Hematopoietic multipotent progenitor cell treated with erythropoietin and hydrocortisone succinate and interleukin-3 and kit ligand, for 6 days (in vitro differentiated cells): ENCODE measurements around the gene NDUFB7.
"Not testable (repeated sequence)": the region's sequence is repeated elsewhere in the genome, so short reads cannot be mapped to it uniquely, and the experiment has no call there.

Experiments used
- DNase-seq: peaks from one replicate; pipeline ENCODE4 v3.0.0-alpha.2; 2015

NDUFB7 gene

DNA sequence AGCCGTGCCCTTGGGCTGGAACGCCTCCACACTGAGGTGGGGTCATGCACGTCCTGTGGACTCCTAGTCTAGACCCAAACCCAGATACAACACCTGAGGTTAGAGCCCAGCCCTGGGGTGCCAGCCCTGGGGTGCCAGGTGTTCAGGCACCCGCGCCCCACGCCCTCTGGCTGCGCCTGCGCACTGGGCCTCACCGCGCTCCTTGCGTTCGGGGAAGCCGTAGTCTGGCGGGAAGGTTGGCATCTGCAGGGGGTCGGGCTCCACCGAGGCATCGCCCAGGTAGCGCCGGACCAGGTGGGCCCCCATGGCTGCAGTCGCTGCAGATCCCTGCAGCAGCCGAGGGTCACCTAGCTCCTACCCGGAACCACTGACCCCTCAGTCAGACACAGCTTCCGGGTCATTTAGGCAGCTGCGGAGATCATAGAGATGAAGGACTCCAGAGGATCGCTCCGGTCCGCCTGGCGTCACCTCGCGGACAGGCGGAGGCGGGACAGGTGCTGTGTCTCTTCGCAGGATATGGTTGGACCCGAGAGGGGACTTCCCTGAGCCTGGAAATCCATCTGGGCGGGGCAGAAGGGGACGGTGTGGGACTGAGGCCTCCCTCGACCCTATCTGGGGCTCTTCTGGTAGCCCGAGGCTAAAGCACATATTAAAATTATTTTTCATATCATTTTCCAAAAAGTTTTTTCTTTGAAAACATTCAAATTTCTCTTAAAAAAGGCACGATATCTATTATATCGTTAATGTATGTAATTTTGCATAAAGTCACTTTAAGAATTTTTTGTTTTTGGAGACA, at the start of gene NDUFB7:
Gene NDUFB7, minus strand, starts transcription at position 372 of the 796 bp plus-strand sequence. Its CDS starts 66 bp downstream, at position 306.
- peak; percentile 98 for DNase-seq

DNA sequence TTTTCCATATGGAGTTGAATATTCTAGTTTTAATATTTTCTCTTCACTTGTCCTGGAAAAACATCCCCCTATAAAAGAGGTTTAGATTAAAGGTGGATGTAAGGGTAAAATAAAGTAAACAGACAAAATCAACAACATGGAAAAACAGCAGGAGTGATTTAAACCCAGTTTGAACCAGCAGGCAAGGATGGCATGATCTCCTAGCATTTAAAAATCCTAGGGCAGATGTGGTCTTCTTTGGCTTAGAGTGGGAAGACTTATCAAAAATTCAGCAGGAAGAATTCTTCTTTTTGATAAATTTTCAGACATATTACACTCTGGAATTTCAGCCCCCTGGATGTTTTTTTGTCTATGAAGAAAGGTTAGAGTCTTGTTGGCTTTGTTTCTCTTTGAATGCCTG, 47.5 kb upstream of the NDUFB7 start:
- DNase-seq = no peak

DNA sequence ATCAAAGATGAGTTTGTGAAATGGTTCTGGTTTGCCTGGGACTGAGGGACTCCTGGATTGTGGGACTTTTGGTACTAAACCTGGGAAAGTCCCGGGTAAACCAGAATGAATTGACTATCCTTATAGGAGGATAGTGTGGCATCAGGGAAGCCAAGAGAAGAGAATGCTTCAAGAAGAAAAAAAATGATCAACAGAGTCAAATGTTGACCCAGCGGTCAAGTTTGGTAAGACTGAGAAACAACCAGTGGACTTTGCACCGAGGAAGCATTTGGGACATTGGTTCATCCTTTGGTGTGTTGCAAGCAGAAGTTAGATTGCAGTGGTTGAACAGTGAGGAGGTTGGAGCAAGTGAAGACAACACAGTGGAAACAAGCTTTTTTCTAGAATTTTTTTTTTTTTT, 44.5 kb upstream of the NDUFB7 start:
- DNase-seq = no peak

DNA sequence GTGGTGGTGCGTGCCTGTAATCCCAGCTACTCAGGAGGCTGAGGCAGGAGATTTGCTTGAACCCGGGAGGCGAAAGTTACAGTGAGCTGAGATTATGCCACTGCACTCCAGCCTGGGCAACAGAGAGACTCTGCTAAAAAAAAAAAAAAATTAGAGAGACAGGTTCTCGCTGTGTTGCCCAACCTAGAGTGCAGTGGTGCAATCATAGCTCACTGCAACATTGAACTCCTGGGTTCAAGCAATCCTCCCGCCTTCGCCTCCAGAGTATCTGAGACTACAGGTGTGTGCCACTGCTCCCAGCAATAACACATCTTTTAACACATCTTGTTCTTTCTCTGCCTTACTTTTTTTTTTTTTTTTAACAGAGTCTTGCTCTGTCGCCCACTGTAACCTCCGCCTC, 43.8 kb upstream of the NDUFB7 start:
- DNase-seq = no peak

DNA sequence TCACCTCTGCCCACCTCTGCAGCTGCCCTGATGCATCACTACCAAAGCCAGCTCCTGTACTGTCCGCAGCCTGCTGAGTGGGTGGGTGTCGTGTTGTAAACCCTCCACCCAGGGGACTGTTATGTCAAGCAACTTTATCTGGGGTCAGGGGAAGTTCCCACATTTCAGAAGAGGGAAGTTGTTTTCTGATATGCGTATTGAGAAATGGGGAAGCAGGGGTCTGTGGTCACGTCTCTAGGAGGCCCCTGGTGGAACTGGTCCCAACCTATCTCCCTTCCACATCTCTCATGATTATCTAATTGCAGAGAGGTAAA, 42.2 kb upstream of the NDUFB7 start:
- peak; percentile 78 for DNase-seq

DNA sequence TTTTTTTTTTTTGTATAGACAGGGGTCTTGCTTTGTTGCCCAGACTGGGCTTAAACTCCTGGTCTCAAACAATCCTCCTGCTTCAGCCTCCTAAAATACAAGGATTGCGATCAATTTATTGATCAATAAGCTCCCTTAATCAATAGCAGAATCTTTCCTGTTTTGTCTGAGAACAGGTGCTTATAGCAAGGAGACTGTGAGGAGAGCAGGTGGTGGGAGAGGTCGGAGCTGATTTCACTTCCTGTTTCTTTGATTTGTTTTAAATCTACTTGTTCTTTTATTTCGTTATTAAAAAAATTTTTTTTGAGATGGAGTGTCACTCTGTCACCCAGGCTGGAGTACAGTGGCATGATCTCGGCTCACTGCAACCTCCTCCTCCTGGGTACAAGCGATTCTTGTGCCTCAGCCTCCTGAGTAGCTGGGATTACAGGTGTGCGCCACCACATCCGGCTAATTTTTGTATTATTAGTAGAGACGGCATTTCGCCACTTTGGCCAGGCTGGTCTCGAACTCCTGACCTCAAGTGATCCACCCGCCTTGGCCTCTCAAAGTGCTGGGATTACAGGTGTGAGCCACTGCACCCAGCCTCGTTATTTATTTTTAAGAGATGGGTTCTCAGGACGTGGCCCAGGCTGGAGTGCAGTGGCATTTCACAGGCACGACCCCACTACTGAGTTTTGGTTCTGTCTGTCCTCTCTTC, 41.7 kb upstream of the NDUFB7 start:
- DNase-seq = not testable (repeated sequence)

DNA sequence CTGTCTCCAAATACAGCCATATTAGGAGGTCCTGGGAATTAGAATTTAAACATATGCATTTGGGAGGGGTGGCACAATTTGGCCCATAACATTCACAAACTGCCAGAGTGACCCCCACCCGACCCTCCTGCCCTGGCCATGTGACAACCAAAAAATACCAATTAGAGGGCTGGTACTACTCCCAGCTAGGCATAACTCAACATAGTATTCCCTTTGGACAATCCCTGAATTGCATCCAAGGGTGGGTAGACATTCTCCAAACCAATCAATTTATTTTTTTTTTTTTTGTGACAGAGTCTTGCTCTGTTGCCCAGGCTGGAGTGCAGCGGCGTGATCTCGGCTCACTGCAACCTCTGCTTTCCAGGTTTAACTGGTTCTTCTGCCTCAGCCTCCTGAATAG, 40.8 kb upstream of the NDUFB7 start:
- no peak for DNase-seq

DNA sequence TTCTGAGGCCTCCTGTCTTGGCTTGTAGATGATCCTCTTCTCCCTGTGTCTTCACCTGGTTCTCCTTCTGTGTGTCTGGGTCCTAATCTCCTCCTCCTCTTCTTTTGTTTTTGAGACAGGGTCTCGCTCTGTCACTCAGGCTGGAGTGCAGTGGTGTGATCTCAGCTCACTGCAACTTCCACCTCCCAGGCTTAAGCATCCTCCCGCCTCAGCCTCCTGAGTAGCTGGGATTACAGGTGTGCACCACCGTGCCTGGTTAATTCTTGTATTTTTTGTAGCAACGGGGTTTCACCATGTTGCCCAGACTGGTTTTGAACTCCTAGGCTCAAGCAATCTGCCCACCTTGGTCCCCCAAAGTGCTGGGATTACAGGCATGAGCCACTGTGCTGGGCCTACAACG, 40.4 kb upstream of the NDUFB7 start:
- DNase-seq = not testable (repeated sequence)

DNA sequence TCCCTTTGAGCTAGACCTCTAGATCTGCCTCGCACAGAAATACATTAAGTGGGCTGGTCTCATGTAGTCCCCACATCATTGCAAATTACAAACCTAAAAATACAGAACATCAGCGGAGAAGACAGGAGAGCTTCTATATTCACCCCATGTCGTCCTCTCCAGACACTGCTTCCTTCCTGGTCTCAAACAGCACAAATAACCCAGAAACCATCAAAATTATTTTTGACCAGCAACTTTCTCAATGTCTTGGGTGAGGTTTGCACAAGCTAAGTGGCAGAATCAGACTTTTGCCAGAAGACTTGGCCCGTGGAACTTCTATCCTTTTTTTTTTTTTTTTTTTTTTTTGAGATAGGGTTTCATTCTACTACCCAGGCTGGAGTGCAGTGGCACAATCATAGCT, 39.2 kb upstream of the NDUFB7 start:
- DNase-seq = no peak

DNA sequence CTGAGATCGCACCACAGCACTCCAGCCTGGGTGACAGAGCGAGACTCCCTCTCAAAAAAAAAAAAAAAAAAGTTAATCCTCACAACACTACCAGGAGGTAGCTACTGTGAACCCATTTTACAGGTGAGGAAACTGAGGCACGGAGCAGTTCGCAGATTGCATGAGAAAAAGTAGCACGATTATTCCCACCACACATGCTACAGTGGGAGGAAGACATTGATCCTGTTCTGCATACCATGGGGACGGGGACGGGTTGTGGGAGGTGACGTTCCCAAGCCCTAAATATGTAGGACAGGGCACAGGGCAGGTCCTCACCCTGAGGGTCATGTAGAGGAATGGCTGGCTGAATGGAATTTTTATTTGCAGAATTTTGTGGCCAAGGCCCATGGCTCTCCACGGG, 34.8 kb upstream of the NDUFB7 start:
- no peak for DNase-seq

DNA sequence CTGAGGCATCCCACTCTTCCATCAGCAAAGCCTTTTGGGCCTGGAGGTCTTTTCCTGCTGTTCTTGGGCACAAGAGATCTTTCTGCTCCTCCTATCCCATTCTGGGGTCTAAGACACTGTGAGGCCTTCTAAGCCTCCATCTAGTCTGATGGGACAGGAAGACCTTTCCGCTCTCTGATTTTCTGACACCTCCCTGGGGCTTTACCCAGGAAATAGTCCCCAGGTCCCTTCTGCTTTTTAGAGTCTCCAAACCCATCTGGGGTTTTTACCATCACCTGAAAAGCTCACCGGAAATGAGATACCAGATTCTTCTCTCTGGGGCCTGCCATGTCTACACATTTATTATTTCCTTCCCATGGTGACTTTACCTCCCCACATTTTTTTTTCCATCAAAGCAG, 32.1 kb upstream of the NDUFB7 start:
- no peak for DNase-seq

DNA sequence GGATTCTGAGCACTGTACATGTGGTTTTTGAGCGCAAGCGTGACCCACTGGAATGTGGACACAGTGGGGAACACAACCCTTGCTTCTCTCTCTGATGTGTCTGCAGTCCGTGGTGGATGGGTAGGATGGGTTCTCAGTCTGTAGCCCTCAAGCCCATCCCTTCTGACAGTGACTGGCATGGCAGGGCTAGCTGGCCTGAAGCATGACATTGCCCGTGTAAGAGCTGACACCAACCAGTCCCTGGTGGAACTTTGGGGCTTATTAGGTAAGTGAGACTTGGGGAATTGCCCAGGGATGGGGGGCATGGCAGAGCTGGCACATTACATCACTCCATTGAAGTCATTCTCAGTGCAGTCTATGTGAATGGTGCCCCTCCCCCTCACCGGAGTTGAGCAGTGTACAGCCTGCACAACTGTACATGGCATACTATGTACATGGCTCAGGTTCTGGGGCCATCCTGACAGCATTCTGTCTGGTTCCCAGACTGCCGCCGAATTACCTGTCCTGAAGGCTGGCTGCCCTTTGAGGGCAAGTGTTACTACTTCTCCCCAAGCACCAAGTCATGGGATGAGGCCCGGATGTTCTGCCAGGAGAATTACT, 27.8 kb upstream of the NDUFB7 start:
- no peak for DNase-seq

DNA sequence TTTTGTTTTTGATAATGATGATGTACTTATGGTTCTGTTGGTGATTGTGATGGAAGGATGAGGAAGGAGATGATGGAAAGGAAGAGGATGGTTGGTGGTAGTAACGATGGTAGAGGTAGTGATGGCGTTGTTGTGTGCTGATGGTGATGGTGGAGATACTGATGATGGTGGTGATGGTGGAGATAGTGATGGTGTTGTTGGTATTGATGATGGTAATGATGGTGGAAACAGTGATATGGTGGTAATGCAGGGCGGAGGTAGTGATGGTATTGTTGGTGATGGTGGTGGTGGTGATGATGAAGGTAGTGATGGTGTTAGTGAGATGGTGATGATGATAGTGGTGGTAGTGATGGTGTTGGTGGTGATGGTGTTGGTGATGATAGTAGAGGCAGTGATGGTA, 23.7 kb upstream of the NDUFB7 start:
- DNase-seq = no peak

DNA sequence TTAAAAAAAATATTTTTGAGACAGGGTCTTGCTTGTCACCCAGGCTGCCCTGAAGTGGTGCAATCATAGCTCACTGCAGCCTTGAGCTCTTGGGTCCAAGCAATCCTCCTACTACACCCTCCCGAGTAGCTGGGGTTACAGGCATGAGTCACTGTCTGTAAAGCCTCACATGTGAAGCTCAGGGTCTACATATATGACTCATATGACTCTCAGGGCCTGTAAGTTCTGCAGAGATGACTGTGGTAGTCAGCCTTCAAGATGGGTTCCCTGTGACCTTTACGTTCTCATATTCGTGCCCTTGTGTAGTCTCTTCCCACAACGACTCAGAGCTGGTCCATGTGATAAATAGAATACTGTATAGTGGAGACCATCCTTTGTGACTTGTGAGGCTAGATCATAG, 17.6 kb upstream of the NDUFB7 start:
- not testable (repeated sequence) for DNase-seq

DNA sequence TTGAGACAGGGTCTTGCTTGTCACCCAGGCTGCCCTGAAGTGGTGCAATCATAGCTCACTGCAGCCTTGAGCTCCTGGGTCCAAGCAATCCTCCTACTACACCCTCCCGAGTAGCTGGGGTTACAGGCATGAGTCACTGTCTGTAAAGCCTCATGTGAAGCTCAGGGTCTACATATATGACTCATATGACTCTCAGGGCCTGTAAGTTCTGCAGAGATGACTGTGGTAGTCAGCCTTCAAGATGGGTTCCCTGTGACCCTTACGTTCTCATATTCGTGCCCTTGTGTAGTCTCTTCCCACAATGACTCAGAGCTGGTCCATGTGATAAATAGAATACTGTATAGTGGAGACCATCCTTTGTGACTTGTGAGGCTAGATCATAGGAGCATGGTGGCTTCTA, 13.3 kb upstream of the NDUFB7 start:
- not testable (repeated sequence) for DNase-seq

DNA sequence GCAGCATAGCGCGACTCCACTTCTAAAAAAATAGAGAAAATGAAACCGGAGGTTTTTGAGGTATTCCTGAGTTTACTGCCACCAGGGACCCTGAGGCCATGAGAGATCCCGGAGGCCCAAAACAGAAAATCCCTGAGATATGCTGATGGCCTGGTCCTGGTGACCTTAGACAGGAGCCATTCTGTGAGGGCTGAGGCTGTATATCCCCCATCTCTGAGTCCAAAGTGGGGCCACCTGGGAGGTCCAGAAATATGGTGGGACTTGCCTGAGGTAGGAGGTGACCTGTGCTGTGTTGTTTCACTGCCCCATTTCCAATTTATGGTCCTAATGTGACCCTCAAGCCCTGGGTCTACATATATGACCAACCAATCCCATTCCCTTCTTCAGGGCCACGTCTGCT, 12.5 kb upstream of the NDUFB7 start:
- not testable (repeated sequence) for DNase-seq

DNA sequence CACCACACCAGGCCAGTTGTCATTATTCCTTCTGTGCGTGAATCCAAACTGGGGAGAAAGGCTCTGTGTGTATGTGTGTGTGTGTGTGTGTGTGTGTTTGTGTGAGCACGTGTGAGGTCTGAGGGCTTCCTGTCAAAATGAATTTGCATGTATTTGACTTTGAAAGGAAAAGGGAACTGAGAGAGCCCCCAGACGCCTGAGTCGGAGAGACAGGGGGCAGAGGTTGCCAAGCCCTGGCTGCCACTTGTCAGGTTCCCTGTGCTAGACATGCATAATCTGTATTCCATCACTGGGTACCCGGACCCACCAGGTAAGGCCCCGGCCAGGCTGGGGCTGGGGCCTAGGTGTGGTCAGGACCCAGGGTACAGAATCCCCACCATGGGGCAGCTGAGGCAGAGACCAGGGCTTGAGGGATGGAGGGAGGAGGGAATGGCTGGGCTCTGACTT, 11.1 kb upstream of the NDUFB7 start, which contains the start of gene CLEC17A:
Gene CLEC17A, plus strand, starts transcription at position 191 of the 447 bp plus-strand sequence. Its CDS starts 77 bp downstream, at position 268.
- no peak for DNase-seq

DNA sequence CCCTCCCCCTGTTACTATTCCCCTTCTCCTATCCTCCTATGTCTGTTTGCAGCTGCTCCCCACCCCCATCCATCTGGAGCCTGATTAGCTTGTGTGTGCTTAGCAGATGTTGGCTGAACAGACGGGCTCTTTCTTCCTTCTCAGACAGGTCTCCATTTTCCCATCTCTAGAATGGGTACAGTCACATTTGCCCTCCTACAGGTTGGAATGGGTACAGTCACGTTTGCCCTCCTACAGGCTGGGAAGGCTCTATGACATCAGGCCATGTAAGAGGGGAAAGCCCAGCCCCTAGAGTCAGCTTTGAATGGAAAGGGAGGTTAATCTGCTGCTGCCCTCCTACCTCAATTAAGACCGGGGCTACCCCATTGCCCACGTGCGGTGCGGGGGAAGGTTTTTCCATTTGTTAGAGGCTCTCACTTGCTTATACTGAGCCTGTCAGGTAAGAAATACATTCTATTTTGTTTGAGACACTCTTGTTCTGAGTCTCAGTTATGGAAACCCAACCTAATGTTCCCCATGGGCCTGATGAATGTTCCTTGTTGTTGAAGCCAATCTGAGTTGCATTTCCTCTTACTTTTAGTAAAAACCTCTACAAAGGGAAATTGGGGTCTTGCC, 8.9 kb upstream of the NDUFB7 start:
- peak; percentile 32 for DNase-seq

DNA sequence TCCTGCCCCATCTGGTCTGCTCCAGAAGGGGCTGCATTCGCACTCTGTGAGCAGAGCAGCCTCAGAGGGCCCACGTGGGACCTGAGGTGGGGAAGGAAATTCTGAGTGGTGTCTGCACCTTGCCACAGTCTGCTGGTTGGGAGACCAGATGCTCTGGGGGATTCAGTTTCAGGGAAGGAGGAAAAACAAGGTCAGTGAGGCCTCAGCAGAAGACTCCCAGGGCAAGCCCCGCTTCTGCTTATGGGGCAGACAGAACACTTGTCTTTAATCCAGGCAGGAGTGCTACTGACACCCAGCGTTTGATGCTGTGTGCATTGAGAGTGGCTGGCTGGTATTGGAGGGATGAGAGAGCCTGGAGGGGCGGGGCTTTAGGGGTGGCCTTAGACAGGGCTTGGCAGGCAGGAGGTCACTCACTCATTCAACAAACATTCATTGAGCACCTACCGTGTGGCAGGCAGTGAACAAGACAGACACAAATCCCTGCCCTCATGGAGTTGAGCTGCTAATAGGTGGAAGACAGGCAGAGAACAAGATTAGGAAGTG, 6.1 kb upstream of the NDUFB7 start:
- DNase-seq = no peak

DNA sequence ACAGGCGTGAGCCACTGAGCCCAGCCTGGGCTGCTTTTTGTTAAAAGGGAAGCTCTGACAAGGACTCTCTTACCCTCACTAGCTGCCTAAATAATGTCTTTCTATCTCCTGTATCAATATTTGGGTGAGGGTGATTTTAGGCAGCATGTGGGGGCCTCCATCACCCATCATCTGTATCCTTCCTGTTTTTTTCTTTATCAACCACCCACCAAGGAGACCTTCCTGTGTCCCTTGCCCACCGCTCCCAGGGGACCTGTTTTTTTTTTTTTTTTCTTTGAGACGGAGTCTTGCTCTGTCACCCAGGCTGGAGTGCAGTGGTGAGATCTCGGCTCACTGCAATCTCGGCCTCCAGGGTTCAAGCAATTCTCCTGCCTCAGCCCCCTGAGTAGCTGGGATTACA, 5.4 kb upstream of the NDUFB7 start:
- no peak for DNase-seq

DNA sequence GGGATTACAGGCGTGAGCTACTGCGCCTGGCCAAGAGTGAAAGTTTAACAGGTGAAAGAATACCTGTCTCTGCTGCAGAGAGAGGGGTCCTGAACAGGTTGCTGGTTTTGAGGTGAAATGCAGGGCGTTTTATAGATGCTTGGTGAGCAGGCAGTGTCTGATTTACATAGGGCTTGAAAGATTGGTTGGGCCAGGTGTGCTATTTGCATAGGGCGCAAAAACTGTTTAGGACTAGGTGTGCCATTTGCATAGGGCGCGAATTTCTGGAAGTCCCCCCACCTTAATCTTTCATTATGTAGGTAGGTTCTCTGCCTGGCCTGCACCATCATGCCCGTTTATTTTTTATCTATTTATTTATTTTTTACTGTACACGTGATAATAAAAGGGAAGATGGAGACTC, 4.5 kb upstream of the NDUFB7 start:
- no peak for DNase-seq

DNA sequence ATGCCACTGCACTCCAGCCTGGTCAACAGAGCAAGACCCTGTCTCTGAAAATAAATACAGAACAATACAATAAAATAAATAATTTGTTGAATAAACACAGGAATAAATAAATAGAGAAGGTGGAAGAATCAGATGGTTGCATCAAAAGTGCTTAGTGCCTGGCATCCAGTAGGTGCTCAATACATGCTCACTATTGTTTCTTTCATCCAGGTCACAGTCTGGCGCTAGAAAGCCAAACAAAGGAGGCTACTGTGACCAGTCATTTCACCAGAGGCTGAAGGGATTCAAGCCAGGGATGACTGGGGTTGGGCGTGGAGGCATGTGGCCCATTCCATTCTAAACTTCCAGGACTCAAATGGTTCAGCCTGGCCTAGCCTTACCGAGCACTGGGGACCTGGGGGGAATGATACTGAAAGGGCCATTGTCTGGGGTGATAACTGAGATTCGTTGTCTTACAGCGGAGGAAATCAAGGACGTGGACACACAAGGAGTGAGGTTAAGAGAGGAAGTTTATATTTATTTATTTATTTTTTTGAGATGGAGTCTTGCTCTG, 3.6 kb upstream of the NDUFB7 start:
- no peak for DNase-seq
